Osteoblast (primary cell): ENCODE measurements around the gene TRMU. TPM values are rescaled to one million over a fixed set of nuclear protein-coding genes. Genes with fewer than 3 reads are reported as not detected.

ENCODE experiments used
- DNase-seq: peaks from one replicate; pipeline ENCODE4 v3.0.0; 2011; ENCODE audit warnings: low spot score, mixed read lengths; ENCODE audit not compliant: insufficient read length; ENCODE audit errors: missing footprints
- H2AFZ ChIP-seq: 2 replicates; pipeline ENCODE4 v1.6.0; 2011; ENCODE audit warnings: mild to moderate bottlenecking, low read length
- H3K27ac ChIP-seq: 2 replicates; pipeline ENCODE4 v1.5.1; 2011; ENCODE audit warnings: mild to moderate bottlenecking, low read depth, low read length, moderate library complexity
- H3K27me3 ChIP-seq: 2 replicates; pipeline ENCODE4 v1.6.0; 2012; ENCODE audit warnings: mild to moderate bottlenecking, control low read depth, inconsistent platforms, low read length, moderate library complexity; ENCODE audit not compliant: insufficient read depth
- H3K36me3 ChIP-seq: 2 replicates; pipeline ENCODE4 v1.5.1; 2011; ENCODE audit warnings: mild to moderate bottlenecking, low read length, control low read depth, moderate library complexity; ENCODE audit not compliant: insufficient read depth
- H3K4me1 ChIP-seq: 2 replicates; pipeline ENCODE4 v1.5.1; 2011; ENCODE audit warnings: mild to moderate bottlenecking, low read length, control low read depth, moderate library complexity; ENCODE audit not compliant: insufficient read depth
- H3K4me2 ChIP-seq: 2 replicates; pipeline ENCODE4 v1.6.0; 2011; ENCODE audit warnings: mild to moderate bottlenecking, low read length; ENCODE audit not compliant: insufficient read depth
- H3K4me3 ChIP-seq: fragments of 200-600 bp; sonication (generic); 3 replicates; pipeline ENCODE4 v1.5.1; 2012; ENCODE audit warnings: mild to moderate bottlenecking, low read length, inconsistent platforms; ENCODE audit not compliant: insufficient read depth
- H3K79me2 ChIP-seq: 2 replicates; pipeline ENCODE4 v1.6.0; 2012; ENCODE audit warnings: mild to moderate bottlenecking, low read length, control low read depth, inconsistent platforms; ENCODE audit not compliant: insufficient read depth
- H3K9me3 ChIP-seq: 2 replicates; pipeline ENCODE4 v1.5.1; 2011; ENCODE audit warnings: low read depth, low read length, control low read depth
- H4K20me1 ChIP-seq: 2 replicates; pipeline ENCODE4 v1.6.0; 2012; ENCODE audit warnings: mild to moderate bottlenecking, low read length, control low read depth; ENCODE audit not compliant: insufficient read depth
- total RNA-seq: library from RNA; depleted of rRNA; stranded (reverse); fragments of >200 nt; gene quantifications from 2 replicates; pipeline ENCODE4 v1.2.3, GENCODE V29; 2012
- TF ChIP-seq, protein P1 (sequence below): IDR thresholded peaks from 2 replicates; pipeline ENCODE4 v1.5.1; 2011; ENCODE audit warnings: mild to moderate bottlenecking, low read depth, low read length, moderate library complexity; ENCODE audit errors: extremely low read depth

Gene TRMU
- total RNA-seq, 1 donor: 22.1 TPM

- Histone ChIP-seq H3K36me3 (peaks cover 46% of the 10 kb centered on the region), H3K9me3 (no peaks in the 10 kb centered on the region), H3K27ac (no peak overlapping the region), H3K27me3 (no peaks in the 10 kb centered on the region), H3K4me2 (no peak overlapping the region), H3K4me1 (no peaks in the 10 kb centered on the region), H4K20me1 (no peaks in the 10 kb centered on the region), H2AFZ (no peak overlapping the region), H3K79me2 (peaks cover 3% of the 10 kb centered on the region), H3K4me3 (no peak overlapping the region)
- no peak for DNase-seq
- TF ChIP-seq, protein P1, sequence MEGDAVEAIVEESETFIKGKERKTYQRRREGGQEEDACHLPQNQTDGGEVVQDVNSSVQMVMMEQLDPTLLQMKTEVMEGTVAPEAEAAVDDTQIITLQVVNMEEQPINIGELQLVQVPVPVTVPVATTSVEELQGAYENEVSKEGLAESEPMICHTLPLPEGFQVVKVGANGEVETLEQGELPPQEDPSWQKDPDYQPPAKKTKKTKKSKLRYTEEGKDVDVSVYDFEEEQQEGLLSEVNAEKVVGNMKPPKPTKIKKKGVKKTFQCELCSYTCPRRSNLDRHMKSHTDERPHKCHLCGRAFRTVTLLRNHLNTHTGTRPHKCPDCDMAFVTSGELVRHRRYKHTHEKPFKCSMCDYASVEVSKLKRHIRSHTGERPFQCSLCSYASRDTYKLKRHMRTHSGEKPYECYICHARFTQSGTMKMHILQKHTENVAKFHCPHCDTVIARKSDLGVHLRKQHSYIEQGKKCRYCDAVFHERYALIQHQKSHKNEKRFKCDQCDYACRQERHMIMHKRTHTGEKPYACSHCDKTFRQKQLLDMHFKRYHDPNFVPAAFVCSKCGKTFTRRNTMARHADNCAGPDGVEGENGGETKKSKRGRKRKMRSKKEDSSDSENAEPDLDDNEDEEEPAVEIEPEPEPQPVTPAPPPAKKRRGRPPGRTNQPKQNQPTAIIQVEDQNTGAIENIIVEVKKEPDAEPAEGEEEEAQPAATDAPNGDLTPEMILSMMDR: no peak
Observed at GRCh38 chr22:46330426-46330825, 5.1 kb upstream of the TRMU start.

- H3K27ac ChIP-seq: no peak overlapping the region
- H3K4me3 ChIP-seq: no peak overlapping the region
- peaks cover 36% of the 10 kb centered on the region for H3K36me3 ChIP-seq
- peaks cover 12% of the 10 kb centered on the region for H3K79me2 ChIP-seq
- peaks cover 2% of the 10 kb centered on the region for H4K20me1 ChIP-seq
- TF ChIP-seq, protein P1: no peak
- DNase-seq: no peak
- no peaks in the 10 kb centered on the region for H3K9me3 ChIP-seq
- no peak overlapping the region for H3K4me2 ChIP-seq
- H3K4me1 ChIP-seq: peaks cover 2% of the 10 kb centered on the region
- H3K27me3 ChIP-seq: no peaks in the 10 kb centered on the region
- H2AFZ ChIP-seq: no peak overlapping the region
Observed at GRCh38 chr22:46331496-46331895, 4.0 kb upstream of the TRMU start.

DNA sequence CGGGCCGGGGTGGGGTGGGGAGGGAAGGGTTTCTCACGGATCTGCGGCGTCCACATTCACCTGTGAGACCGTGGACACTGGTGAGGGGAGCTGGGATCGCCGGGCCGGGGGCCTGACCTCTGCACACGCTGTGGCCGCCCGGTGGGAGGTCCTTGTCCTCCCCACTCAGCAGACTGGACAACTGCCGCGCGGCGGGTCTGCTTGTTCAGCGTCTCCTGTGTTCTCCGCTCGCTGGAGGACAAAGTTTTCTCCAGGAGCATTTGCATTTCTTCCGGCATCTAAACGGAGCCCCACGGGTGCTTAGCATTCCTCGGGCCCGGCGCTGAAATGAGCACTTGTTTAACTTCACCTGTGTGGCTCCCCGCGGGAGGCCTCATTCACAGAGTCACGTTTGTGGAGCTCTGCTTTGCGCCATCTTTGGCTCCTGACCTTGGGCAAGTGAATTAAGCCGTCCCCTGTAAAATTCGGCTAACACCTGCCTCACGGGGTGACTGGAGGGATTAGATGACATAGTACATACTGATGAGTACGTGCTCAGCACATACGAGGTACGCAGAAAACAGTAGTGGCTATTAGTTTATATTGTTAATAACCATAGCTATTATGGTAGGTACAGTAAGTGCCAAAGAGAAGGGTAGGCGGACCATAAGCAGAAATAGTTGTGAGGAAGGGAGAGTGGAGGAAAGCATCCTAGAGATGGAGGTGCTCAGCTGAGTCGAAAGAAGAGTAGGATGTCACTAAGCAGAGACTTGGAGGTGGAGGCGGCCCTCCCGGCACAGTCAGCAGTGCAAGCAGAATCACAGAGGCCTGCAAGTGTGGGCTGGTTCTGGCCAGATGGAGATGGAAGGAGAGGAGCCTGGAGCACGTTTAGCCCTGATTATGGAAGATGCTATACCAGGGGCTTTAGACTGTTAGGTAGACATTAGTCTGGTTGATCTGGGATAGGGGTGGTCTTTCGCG is 885 bp downstream of the TRMU start:
- Histone ChIP-seq H3K27ac (peak overlapping the region; percentile 81), H3K4me2 (peak overlapping the region; percentile 96), H3K9me3 (no peaks in the 10 kb centered on the region), H3K79me2 (peaks cover 48% of the 10 kb centered on the region), H3K36me3 (peaks cover 44% of the 10 kb centered on the region), H3K4me1 (peaks cover 9% of the 10 kb centered on the region), H3K27me3 (no peaks in the 10 kb centered on the region), H3K4me3 (peak overlapping the region; percentile 95), H2AFZ (peak overlapping the region; percentile 98), H4K20me1 (peaks cover 25% of the 10 kb centered on the region)
- DNase-seq: peak; percentile 89
- TF ChIP-seq, protein P1: no peak

DNA sequence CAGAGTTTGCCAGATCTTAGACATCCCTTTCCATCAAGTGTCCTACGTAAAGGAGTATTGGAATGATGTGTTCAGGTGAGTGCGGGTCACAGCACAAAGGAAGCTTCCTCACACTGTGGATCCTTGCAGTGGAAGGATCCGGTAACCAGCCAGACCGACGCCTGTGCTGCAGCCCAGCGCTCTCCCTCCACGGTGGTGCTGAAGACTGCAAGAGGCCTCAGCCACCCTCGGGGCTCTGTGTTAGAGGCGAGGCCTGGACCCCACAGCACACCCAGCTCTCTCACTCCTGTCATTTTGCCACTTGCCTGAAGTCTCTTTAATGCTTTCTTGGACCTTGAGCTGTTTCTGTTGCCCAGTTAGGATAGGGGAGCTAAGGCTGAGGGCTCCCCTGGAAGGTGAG is 2.4 kb downstream of the TRMU start:
- peaks cover 9% of the 10 kb centered on the region for H3K4me1 ChIP-seq
- TF ChIP-seq, protein P1: no peak
- no peak overlapping the region for H3K4me2 ChIP-seq
- H4K20me1 ChIP-seq: peaks cover 25% of the 10 kb centered on the region
- no peaks in the 10 kb centered on the region for H3K9me3 ChIP-seq
- peak; percentile 43 for DNase-seq
- H3K27ac ChIP-seq: no peak overlapping the region
- no peaks in the 10 kb centered on the region for H3K27me3 ChIP-seq
- peaks cover 48% of the 10 kb centered on the region for H3K36me3 ChIP-seq
- H3K79me2 ChIP-seq: peaks cover 51% of the 10 kb centered on the region
- H2AFZ ChIP-seq: no peak overlapping the region
- H3K4me3 ChIP-seq: no peak overlapping the region
